Parathyroid adenoma (tissue), 2 donors: ENCODE data around the gene PCBP3.

ENCODE experiments used
- H2AFZ ChIP-seq: fragments of 300-600 bp; sonication (generic); one replicate; pipeline ENCODE4 v1.7.0; 2017; ENCODE audit warnings: antibody characterized with exemption, mild to moderate bottlenecking
- H3K27ac ChIP-seq: fragments of 300-600 bp; sonication (generic); one replicate; pipeline ENCODE4 v1.7.0; 2017
- H3K27me3 ChIP-seq: fragments of 300-600 bp; sonication (generic); one replicate; pipeline ENCODE4 v1.7.0; 2017; ENCODE audit warnings: low read length; ENCODE audit not compliant: control insufficient read depth, insufficient read depth
- H3K36me3 ChIP-seq: fragments of 300-600 bp; sonication (generic); one replicate; pipeline ENCODE4 v1.7.0; 2017; ENCODE audit warnings: low read length; ENCODE audit not compliant: control insufficient read depth, insufficient read depth
- H3K4me1 ChIP-seq: fragments of 300-600 bp; sonication (generic); one replicate; pipeline ENCODE4 v1.7.0; 2017; ENCODE audit warnings: control low read depth
- H3K4me2 ChIP-seq: fragments of 300-600 bp; sonication (generic); one replicate; pipeline ENCODE4 v1.7.0; 2017; ENCODE audit warnings: low read length
- H3K4me3 ChIP-seq: fragments of 300-600 bp; sonication (generic); one replicate; pipeline ENCODE4 v1.7.0; 2017; ENCODE audit warnings: low read depth, low read length
- H3K79me2 ChIP-seq: fragments of 300-600 bp; sonication (generic); one replicate; pipeline ENCODE4 v1.7.0; 2017; ENCODE audit warnings: control low read depth
- H3K9ac ChIP-seq: fragments of 300-600 bp; sonication (generic); one replicate; pipeline ENCODE4 v1.7.0; 2017; ENCODE audit warnings: mild to moderate bottlenecking
- H3K9me3 ChIP-seq: fragments of 300-600 bp; sonication (generic); one replicate; pipeline ENCODE4 v1.7.0; 2017; ENCODE audit warnings: low read length; ENCODE audit not compliant: control insufficient read depth
- TF ChIP-seq, protein P1 (sequence below): fragments of 300-600 bp; sonication (generic); IDR thresholded peaks from one replicate; pipeline ENCODE4 v1.7.0; 2017; ENCODE audit warnings: antibody characterized with exemption, mild to moderate bottlenecking
- donor health status: primary hyperparathyroidism.

Gene PCBP3

DNA sequence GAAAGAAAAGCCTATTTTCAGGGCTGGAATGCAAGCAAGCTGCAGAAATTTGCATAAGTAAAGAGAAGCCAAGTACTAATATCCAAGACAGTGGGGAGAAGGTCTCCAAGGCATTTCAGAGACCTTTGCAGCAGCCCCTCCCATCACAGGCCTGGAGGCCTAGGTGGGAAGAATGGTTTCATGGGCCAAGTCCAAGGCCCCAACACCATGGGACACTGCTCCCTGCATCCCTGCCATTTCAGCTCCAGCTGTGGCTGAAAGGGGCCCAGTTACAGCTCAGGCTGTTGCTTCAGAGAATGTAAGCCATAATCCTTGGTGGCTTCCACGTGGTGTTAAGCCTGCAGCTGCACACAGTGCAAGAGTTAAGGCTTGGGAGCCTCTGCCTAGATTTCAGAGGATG, 321.1 kb downstream of the PCBP3 start:
- H3K4me1 ChIP-seq: no peaks in the 10 kb centered on the region

DNA sequence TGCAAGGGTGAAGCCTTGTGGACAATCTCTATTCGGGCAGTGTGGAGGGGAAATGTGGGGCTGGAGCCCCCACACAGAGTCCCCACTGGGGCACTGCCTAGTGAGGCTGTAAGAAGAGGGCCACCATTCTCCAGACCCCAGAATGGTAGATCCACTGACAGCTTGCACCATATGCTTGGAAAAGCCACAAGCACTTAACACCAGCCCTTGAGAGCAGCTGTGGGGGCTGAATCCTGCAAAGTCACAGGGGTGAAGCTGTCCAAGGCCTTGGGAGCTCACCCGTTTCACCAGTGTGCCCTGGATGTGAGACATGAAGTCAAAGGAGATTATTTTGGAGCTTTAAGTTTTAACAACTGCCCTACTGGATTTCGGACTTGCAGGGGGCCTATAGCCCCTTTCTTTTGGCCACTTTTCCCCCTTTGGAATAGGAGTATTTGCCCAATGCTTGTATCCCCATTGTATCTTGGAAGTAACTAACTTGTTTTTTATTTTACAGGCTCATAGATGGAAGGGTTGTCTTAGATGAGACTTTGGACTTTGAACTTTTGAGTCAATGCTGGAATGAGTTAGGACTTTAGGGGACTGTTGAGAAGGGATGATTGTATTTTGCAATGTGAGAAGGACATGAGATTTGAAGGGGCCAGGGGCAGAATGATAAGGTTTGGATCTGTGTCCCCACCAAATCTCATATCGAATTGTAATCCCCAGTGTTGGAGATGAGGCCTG, 321.7 kb downstream of the PCBP3 start:
- Histone ChIP-seq H3K4me2 (no peak overlapping the region), H3K79me2 (no peaks in the 10 kb centered on the region), H3K27ac (no peak overlapping the region), H3K4me3 (no peak overlapping the region), H2AFZ (no peak overlapping the region), H3K4me1 (no peaks in the 10 kb centered on the region), H3K27me3 (no peaks in the 10 kb centered on the region), H3K9ac (no peak overlapping the region), H3K9me3 (no peaks in the 10 kb centered on the region), H3K36me3 (no peaks in the 10 kb centered on the region)
- TF ChIP-seq, protein P1, sequence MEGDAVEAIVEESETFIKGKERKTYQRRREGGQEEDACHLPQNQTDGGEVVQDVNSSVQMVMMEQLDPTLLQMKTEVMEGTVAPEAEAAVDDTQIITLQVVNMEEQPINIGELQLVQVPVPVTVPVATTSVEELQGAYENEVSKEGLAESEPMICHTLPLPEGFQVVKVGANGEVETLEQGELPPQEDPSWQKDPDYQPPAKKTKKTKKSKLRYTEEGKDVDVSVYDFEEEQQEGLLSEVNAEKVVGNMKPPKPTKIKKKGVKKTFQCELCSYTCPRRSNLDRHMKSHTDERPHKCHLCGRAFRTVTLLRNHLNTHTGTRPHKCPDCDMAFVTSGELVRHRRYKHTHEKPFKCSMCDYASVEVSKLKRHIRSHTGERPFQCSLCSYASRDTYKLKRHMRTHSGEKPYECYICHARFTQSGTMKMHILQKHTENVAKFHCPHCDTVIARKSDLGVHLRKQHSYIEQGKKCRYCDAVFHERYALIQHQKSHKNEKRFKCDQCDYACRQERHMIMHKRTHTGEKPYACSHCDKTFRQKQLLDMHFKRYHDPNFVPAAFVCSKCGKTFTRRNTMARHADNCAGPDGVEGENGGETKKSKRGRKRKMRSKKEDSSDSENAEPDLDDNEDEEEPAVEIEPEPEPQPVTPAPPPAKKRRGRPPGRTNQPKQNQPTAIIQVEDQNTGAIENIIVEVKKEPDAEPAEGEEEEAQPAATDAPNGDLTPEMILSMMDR: no peak

More for the DNA sequence above, 321.1 kb downstream of the PCBP3 start:
- Histone ChIP-seq H3K27me3 (no peaks in the 10 kb centered on the region), H3K36me3 (no peaks in the 10 kb centered on the region), H3K27ac (no peak overlapping the region), H3K9ac (no peak overlapping the region), H2AFZ (no peak overlapping the region), H3K9me3 (no peaks in the 10 kb centered on the region), H3K4me3 (no peak overlapping the region), H3K4me2 (no peak overlapping the region), H3K79me2 (no peaks in the 10 kb centered on the region)
- TF ChIP-seq, protein P1: no peak

DNA sequence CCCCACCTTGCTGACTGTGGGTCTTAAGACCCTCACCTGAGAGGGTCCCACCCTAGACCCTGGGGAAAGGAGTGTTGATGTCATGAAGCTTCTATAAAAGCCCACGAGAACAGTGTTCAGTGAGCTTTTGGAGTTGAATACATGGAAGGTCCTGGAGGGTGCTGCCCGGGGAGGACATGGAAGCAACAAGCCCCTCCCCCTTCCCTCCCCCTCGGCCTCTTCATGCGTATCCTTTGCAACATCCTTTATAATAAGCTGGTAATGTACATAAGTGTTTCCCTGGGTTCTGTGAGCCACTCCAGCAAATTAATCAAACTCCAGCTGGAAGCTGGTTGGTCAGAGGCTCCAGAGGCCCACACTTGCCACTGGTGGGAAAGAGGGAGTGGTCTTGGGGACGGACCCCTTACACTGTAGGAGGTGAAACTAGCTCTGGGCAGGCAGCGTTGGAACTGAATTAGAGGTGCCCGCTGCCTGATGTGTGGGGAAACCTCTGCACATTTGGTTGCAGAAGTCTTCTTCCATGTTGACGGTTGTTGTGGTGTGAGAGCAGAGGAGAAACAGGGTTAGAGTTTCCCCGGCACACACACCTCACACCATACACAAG, 323.4 kb downstream of the PCBP3 start:
- no peak overlapping the region for H3K4me3 ChIP-seq
- TF ChIP-seq, protein P1: no peak

DNA sequence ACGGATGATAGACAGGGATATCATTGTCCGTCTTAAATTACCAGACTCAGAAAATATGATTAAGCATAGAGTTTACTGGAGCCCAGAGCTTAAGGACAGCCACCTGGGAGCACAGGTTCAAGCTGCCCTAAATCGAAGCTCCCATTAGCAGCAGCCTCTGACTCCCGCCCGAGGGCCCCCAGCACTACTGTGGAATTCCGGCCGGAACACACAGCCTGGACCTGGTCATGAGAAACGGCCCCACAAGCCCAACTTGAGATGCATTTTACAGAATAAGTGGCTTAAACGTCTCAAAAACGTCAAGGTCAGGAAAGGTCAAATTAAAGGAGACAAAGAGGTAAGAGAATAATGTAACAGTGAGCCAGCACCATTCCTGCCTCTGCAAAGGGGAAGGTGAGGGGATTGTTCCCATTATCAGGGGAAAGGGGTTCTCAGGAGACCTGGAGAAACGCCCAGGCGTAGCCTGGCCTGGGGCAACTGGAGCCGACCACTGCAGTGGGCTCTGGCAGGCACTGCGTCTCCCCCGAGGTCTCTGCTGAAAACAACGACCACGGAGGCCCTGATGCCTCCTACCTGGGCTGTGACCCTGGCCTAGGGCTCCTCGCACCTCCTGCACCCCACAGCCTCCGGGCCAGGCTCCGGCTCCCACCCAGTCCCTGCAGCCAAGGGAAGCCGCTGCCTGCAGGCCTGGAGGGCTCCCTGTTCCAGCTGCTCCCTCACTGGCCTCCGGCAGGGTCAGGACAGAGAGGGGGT, 326.6 kb downstream of the PCBP3 start:
- TF ChIP-seq, protein P1: no peak
- H3K27me3 ChIP-seq: no peaks in the 10 kb centered on the region
- H2AFZ ChIP-seq: peak overlapping the region; percentile 34
- no peak overlapping the region for H3K4me3 ChIP-seq
- no peaks in the 10 kb centered on the region for H3K36me3 ChIP-seq
- no peak overlapping the region for H3K9ac ChIP-seq
- H3K9me3 ChIP-seq: no peaks in the 10 kb centered on the region
- H3K4me2 ChIP-seq: no peak overlapping the region
- no peak overlapping the region for H3K27ac ChIP-seq
- no peaks in the 10 kb centered on the region for H3K79me2 ChIP-seq
- no peaks in the 10 kb centered on the region for H3K4me1 ChIP-seq

More for the DNA sequence above, 323.4 kb downstream of the PCBP3 start:
- Histone ChIP-seq H2AFZ (no peak overlapping the region), H3K36me3 (no peaks in the 10 kb centered on the region), H3K4me2 (no peak overlapping the region), H3K27me3 (no peaks in the 10 kb centered on the region), H3K9me3 (no peaks in the 10 kb centered on the region), H3K4me1 (no peaks in the 10 kb centered on the region), H3K79me2 (no peaks in the 10 kb centered on the region), H3K9ac (no peak overlapping the region), H3K27ac (no peak overlapping the region)
